Measurements from ENCODE around the gene DAO. TPM values are rescaled to one million over a fixed set of nuclear protein-coding genes. Genes with fewer than 3 reads are reported as not detected.

Gene DAO
- total RNA-seq, 1 experiment from 2014 or later = not detected

GRCh38 chr12:108842361-108842760 lies 37.5 kb upstream of the DAO start:
- ChIA-PET CTCF (interaction anchor here (0.6 kb wide), 1 partner anchor 218 kb away, joined by 3 read pairs; no protein-coding TSS in a partner anchor), POLR2A (ENCODE audit: unreplicated experiment) (no interaction called here)
- Histone ChIP-seq H3K9me3 (ENCODE audit: insufficient read depth, low read depth) (no peaks in the 10 kb centered on the region), H3K4me3 (no peak overlapping the region), H3F3A (ENCODE audit: insufficient read depth, low read depth) (peaks cover 29% of the 10 kb centered on the region), H3K36me3 (ENCODE audit: low read depth) (peaks cover 6% of the 10 kb centered on the region), H3K27ac (no peak overlapping the region), H3K4me2 (no peak overlapping the region), H3K27me3 (ENCODE audit: insufficient read depth, low read depth) (no peaks in the 10 kb centered on the region), H4K20me1 (ENCODE audit: insufficient read depth) (no peaks in the 10 kb centered on the region), H3K9me2 (ENCODE audit: insufficient read depth) (no peaks in the 10 kb centered on the region), H2AFZ (no peak overlapping the region), H3K4me1 (replicated peaks; ENCODE audit: insufficient read depth) (peaks cover 27% of the 10 kb centered on the region), H3K79me2 (ENCODE audit: low read depth) (peaks cover 10% of the 10 kb centered on the region)
- intact Hi-C loops (cut with micrococcal nuclease; ENCODE audit: unreplicated experiment) = no loop called here
- no TSS peak for BruUV-seq (replicated peaks)
- no peak for TF ChIP-seq EZH2 (IDR thresholded peaks at IDR 0.05; ENCODE audit: low read depth)
- no peak for TF ChIP-seq CTCF (conservative IDR thresholded peaks at IDR 0.05)
- DNase-seq = no peak

GRCh38 chr12:108843187-108843586 lies 36.7 kb upstream of the DAO start:
- Histone ChIP-seq H2AFZ (no peak overlapping the region), H3K9me2 (ENCODE audit: insufficient read depth) (no peaks in the 10 kb centered on the region), H3K79me2 (ENCODE audit: low read depth) (peaks cover 6% of the 10 kb centered on the region), H3K27me3 (ENCODE audit: insufficient read depth, low read depth) (no peaks in the 10 kb centered on the region), H3K4me1 (replicated peaks; ENCODE audit: insufficient read depth) (peaks cover 19% of the 10 kb centered on the region), H3K4me3 (no peak overlapping the region), H4K20me1 (ENCODE audit: insufficient read depth) (no peaks in the 10 kb centered on the region), H3K27ac (no peak overlapping the region), H3K9me3 (ENCODE audit: insufficient read depth, low read depth) (no peaks in the 10 kb centered on the region), H3F3A (ENCODE audit: insufficient read depth, low read depth) (peaks cover 21% of the 10 kb centered on the region), H3K4me2 (no peak overlapping the region), H3K36me3 (ENCODE audit: low read depth) (peaks cover 6% of the 10 kb centered on the region; the same call in 1 of the 2 replicates)
- TF ChIP-seq EZH2 (IDR thresholded peaks at IDR 0.05; ENCODE audit: low read depth) (no peak), CTCF (conservative IDR thresholded peaks at IDR 0.05) (no peak)
- BruUV-seq (replicated peaks) = no TSS peak
- intact Hi-C loops (cut with micrococcal nuclease; ENCODE audit: unreplicated experiment) = no loop called here
- DNase-seq = no peak
- CTCF ChIA-PET = no interaction called here
- POLR2A ChIA-PET (ENCODE audit: unreplicated experiment) = no interaction called here

GRCh38 chr12:108845696-108846095 lies 34.2 kb upstream of the DAO start:
- Histone ChIP-seq H3K9me3 (ENCODE audit: insufficient read depth, low read depth) (no peaks in the 10 kb centered on the region), H3K4me3 (no peak overlapping the region), H2AFZ (no peak overlapping the region), H3K27me3 (ENCODE audit: insufficient read depth, low read depth) (no peaks in the 10 kb centered on the region), H3K4me1 (replicated peaks; ENCODE audit: insufficient read depth) (no peaks in the 10 kb centered on the region), H3K79me2 (ENCODE audit: low read depth) (peaks cover 6% of the 10 kb centered on the region), H3K36me3 (ENCODE audit: low read depth) (peaks cover 13% of the 10 kb centered on the region; the same call in 1 of the 2 replicates), H3F3A (ENCODE audit: insufficient read depth, low read depth) (peaks cover under 1% of the 10 kb centered on the region; the same call in 1 of the 2 replicates), H3K9me2 (ENCODE audit: insufficient read depth) (no peaks in the 10 kb centered on the region), H3K4me2 (no peak overlapping the region), H3K27ac (no peak overlapping the region), H4K20me1 (ENCODE audit: insufficient read depth) (no peaks in the 10 kb centered on the region)
- TF ChIP-seq EZH2 (IDR thresholded peaks at IDR 0.05; ENCODE audit: low read depth) (no peak), CTCF (conservative IDR thresholded peaks at IDR 0.05) (no peak)
- POLR2A ChIA-PET (ENCODE audit: unreplicated experiment) = no interaction called here
- CTCF ChIA-PET = no interaction called here
- no peak for DNase-seq
- BruUV-seq (replicated peaks) = no TSS peak
- intact Hi-C loops (cut with micrococcal nuclease; ENCODE audit: unreplicated experiment) = no loop called here

Measured in PC-9 (cell line).